ENCODE measurements around the gene FNBP1. TPM values are rescaled to one million over a fixed set of nuclear protein-coding genes. Genes with fewer than 3 reads are reported as not detected.

FNBP1 gene
- total and polyA plus RNA-seq, 8 donors = 30.4 to 51.8 (median 34.4) TPM

DNA sequence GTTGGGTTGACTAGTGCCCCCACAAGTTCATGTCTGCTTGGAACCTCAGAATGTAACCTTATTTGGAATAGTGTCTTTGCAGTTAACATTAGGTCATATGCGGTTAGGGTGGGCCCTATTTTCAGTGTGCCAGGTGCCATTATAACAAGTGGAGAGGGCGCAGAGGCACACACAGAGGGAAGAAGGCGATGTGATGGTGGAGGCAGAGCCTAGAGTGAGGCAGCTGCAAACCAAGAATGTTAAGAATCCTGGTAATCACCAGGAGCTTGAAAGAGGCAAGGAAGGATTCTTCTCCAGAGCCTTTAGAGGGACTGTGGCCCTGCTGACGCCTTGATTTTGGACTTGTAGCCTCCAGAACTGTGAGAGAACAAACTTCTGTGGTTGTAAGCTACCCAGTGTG lies 21.6 kb upstream of the FNBP1 start:
- Histone ChIP-seq H3K36me3 (peaks cover 0 to 4% of the 10 kb centered on the region in 2 donors), H3K4me1 (peaks cover 9 to 46% of the 10 kb centered on the region in 2 donors), H3K27me3 (no peaks in the 10 kb centered on the region), H3K27ac (no peak overlapping the region), H3K9me3 (no peaks in the 10 kb centered on the region), H3K4me3 (no peak overlapping the region)
- TF ChIP-seq, protein P1, sequence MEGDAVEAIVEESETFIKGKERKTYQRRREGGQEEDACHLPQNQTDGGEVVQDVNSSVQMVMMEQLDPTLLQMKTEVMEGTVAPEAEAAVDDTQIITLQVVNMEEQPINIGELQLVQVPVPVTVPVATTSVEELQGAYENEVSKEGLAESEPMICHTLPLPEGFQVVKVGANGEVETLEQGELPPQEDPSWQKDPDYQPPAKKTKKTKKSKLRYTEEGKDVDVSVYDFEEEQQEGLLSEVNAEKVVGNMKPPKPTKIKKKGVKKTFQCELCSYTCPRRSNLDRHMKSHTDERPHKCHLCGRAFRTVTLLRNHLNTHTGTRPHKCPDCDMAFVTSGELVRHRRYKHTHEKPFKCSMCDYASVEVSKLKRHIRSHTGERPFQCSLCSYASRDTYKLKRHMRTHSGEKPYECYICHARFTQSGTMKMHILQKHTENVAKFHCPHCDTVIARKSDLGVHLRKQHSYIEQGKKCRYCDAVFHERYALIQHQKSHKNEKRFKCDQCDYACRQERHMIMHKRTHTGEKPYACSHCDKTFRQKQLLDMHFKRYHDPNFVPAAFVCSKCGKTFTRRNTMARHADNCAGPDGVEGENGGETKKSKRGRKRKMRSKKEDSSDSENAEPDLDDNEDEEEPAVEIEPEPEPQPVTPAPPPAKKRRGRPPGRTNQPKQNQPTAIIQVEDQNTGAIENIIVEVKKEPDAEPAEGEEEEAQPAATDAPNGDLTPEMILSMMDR (IDR thresholded peaks at IDR 0.05) = no peak
- intact Hi-C loops (cut with DNase I) = no loop called here
- no peak for ATAC-seq
- DNase-seq = no peak

- TF ChIP-seq, protein P1 (IDR thresholded peaks at IDR 0.05) = no peak
- DNase-seq (no peak), ATAC-seq (no peak)
- no peak overlapping the region for H3K4me3 ChIP-seq
- H3K36me3 ChIP-seq = peaks cover 0 to 17% of the 10 kb centered on the region in 2 donors
- no peaks in the 10 kb centered on the region for H3K27me3 ChIP-seq
- H3K27ac ChIP-seq = no peak overlapping the region
- no peaks in the 10 kb centered on the region for H3K9me3 ChIP-seq
- intact Hi-C loops (cut with DNase I) = no loop called here
- peaks cover 0 to 28% of the 10 kb centered on the region in 2 donors for H3K4me1 ChIP-seq
Observed at GRCh38 chr9:130062750-130063149, 19.8 kb upstream of the FNBP1 start.

GRCh38 chr9:130060296-130060695 lies 17.3 kb upstream of the FNBP1 start:
- peaks cover 0 to 15% of the 10 kb centered on the region in 2 donors for H3K36me3 ChIP-seq
- ATAC-seq = no peak
- H3K27ac ChIP-seq = no peak overlapping the region
- TF ChIP-seq, protein P1 (IDR thresholded peaks at IDR 0.05) = no peak
- DNase-seq = no peak
- peaks cover 0 to 28% of the 10 kb centered on the region in 2 donors for H3K4me1 ChIP-seq
- no peaks in the 10 kb centered on the region for H3K9me3 ChIP-seq
- H3K27me3 ChIP-seq = no peaks in the 10 kb centered on the region
- no peak overlapping the region for H3K4me3 ChIP-seq
- intact Hi-C loops (cut with DNase I) = no loop called here

- Histone ChIP-seq H3K4me1 (peaks cover 4 to 37% of the 10 kb centered on the region in 2 donors), H3K4me3 (no peak overlapping the region), H3K9me3 (no peaks in the 10 kb centered on the region), H3K27me3 (no peaks in the 10 kb centered on the region), H3K36me3 (peaks cover 0 to 13% of the 10 kb centered on the region in 2 donors), H3K27ac (no peak overlapping the region)
- intact Hi-C loops (cut with DNase I) = no loop called here
- no peak for ATAC-seq
- DNase-seq = no peak
- TF ChIP-seq, protein P1 (IDR thresholded peaks at IDR 0.05) = no peak
Observed at GRCh38 chr9:130058887-130059286, 15.9 kb upstream of the FNBP1 start.

- H3K27me3 ChIP-seq = no peaks in the 10 kb centered on the region
- no peak for ATAC-seq
- TF ChIP-seq, protein P1 (IDR thresholded peaks at IDR 0.05) = no peak
- no peak overlapping the region for H3K27ac ChIP-seq
- H3K9me3 ChIP-seq = no peaks in the 10 kb centered on the region
- intact Hi-C loops (cut with DNase I) = no loop called here
- peaks cover 4 to 37% of the 10 kb centered on the region in 2 donors for H3K4me1 ChIP-seq
- no peak for DNase-seq
- H3K4me3 ChIP-seq = no peak overlapping the region
- peaks cover 0 to 13% of the 10 kb centered on the region in 2 donors for H3K36me3 ChIP-seq
Observed at GRCh38 chr9:130058154-130058553, 15.2 kb upstream of the FNBP1 start.

All from left lung (tissue), 10 donors.